ENCODE data around the gene MPP7. TPM values are rescaled to one million over a fixed set of nuclear protein-coding genes. Genes with fewer than 3 reads are reported as not detected.

MPP7 gene
- total RNA-seq, 1 donor from 2014 or later = 5.7 TPM

DNA sequence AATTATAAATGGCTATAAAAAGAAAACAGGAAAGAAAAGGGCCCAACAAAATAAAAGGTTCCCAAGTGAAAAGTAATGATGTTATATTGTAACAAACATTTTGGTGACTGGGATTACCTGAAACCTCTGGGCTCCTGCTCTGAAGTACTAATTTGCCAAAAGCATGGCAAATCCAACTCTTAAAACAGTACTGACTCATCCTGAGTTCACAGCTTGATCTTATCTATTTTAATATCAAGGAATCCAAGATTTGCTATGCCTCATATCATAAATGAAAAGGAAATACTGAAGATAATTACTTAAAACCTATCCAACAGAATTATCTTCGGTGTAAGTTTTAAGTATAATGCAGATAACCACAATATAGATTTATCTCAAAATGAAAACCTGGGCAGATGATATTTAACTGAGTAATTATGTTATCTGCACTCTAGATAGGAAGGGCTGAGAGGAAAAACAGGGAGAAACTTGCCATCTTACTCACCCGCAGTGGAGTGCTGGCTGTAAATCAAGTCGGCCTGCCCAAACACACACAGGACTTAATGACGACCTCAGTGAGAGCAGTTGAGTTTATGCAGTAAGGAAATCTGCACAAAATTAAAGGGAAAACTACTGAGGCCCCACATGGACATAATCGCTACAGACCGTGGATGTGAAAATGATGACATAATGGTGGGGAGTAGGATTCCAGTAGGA, 48.4 kb downstream of the MPP7 start:
- Histone ChIP-seq H3K36me3 (ENCODE audit: control insufficient read depth in 3 of 3, insufficient read depth in 3 of 3, low read length in 3 of 3) (no peaks in the 10 kb centered on the region), H3K4me3 (ENCODE audit: low read length in 3 of 3) (no peak overlapping the region), H3K9ac (ENCODE audit: low read depth in 1 of 3, low read length in 3 of 3) (peak overlapping the region in 1 of 3 donors; percentile 46), H3K27ac (ENCODE audit: low read depth, low read length) (no peak overlapping the region), H3K4me1 (ENCODE audit: control insufficient read depth in 3 of 3, insufficient read depth in 3 of 3, low read length in 3 of 3) (peaks cover 0 to 18% (median 4%) of the 10 kb centered on the region in 3 donors), H3K9me3 (ENCODE audit: control insufficient read depth in 3 of 3, low read length in 3 of 3) (no peaks in the 10 kb centered on the region), H3K27me3 (ENCODE audit: control insufficient read depth in 3 of 3, insufficient read depth in 3 of 3, low read length in 3 of 3) (no peaks in the 10 kb centered on the region)

- H3K9ac ChIP-seq (ENCODE audit: low read depth in 1 of 3, low read length in 3 of 3) = no peak overlapping the region
- H3K27ac ChIP-seq (ENCODE audit: low read depth, low read length) = no peak overlapping the region
- peaks cover 0 to 21% (median 6%) of the 10 kb centered on the region in 3 donors for H3K4me1 ChIP-seq (ENCODE audit: control insufficient read depth in 3 of 3, insufficient read depth in 3 of 3, low read length in 3 of 3)
- no peak overlapping the region for H3K4me3 ChIP-seq (ENCODE audit: low read length in 3 of 3)
- no peaks in the 10 kb centered on the region for H3K9me3 ChIP-seq (ENCODE audit: control insufficient read depth in 3 of 3, low read length in 3 of 3)
- no peaks in the 10 kb centered on the region for H3K36me3 ChIP-seq (ENCODE audit: control insufficient read depth in 3 of 3, insufficient read depth in 3 of 3, low read length in 3 of 3)
- no peaks in the 10 kb centered on the region for H3K27me3 ChIP-seq (ENCODE audit: control insufficient read depth in 3 of 3, insufficient read depth in 3 of 3, low read length in 3 of 3)
These were observed 49.6 kb downstream of the MPP7 start for GRCh38 chr10:28253169-28253785.

Small RNAs within 50 kb of the gene (small RNA-seq; reads per million reads assigned to genes)
- gene MIR8086 = not detected

Other genes starting within 250 kb of the MPP7 start
- gene WAC, start 230.1 kb upstream of the MPP7 start, total RNA-seq = 78.3 TPM

All from skeletal muscle tissue (tissue), 5 donors.